Measurements from ENCODE around the gene SCN1B. TPM values are rescaled to one million over a fixed set of nuclear protein-coding genes. Genes with fewer than 3 reads are reported as not detected.

The SCN1B gene
- total RNA-seq, 6 experiments from 2014 or later: 2.6 to 4.9 (median 3.6) TPM

DNA sequence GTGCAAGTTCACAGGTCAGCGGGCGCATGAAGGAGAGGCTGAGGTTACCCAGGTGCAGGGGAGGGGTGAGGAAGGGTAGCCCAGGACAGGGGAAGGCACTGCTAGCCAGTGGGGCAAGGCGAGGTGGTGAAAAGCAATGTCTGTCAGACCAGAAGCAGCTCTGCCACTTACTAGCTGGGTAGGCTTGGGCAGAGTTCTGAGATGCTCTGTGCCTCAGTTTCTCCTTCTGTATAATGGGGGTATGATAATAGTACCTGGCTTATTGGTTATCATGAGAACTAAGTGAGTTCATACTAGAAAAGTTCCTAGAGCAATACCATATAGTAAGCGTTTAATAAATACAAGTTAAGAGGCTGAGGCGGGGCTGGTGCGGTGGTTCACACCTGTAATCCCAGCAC lies 14.3 kb upstream of the SCN1B start:
- Histone ChIP-seq H3K27me3 (no peaks in the 10 kb centered on the region), H3K36me3 (peaks cover 0 to 15% (median 6%) of the 10 kb centered on the region in 4 donors), H3K27ac (no peak overlapping the region), H3K4me3 (no peak overlapping the region), H3K9me3 (no peaks in the 10 kb centered on the region), H3K4me1 (peaks cover 0 to 8% (median 3%) of the 10 kb centered on the region in 4 donors)
- ATAC-seq (no peak), DNase-seq (no peak)
- intact Hi-C loops (cut with DNase I): no loop called here
- 98% methylated on average over 6 of the region's 6 CpGs for WGBS (ENCODE audit: insufficient coverage, low coverage, low lambda C conversion rate, missing lambda C conversion rate)
- no peak for TF ChIP-seq POLR2A (IDR thresholded peaks at IDR 0.05)
- TF ChIP-seq, protein P1, sequence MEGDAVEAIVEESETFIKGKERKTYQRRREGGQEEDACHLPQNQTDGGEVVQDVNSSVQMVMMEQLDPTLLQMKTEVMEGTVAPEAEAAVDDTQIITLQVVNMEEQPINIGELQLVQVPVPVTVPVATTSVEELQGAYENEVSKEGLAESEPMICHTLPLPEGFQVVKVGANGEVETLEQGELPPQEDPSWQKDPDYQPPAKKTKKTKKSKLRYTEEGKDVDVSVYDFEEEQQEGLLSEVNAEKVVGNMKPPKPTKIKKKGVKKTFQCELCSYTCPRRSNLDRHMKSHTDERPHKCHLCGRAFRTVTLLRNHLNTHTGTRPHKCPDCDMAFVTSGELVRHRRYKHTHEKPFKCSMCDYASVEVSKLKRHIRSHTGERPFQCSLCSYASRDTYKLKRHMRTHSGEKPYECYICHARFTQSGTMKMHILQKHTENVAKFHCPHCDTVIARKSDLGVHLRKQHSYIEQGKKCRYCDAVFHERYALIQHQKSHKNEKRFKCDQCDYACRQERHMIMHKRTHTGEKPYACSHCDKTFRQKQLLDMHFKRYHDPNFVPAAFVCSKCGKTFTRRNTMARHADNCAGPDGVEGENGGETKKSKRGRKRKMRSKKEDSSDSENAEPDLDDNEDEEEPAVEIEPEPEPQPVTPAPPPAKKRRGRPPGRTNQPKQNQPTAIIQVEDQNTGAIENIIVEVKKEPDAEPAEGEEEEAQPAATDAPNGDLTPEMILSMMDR (IDR thresholded peaks at IDR 0.05): no peak

DNA sequence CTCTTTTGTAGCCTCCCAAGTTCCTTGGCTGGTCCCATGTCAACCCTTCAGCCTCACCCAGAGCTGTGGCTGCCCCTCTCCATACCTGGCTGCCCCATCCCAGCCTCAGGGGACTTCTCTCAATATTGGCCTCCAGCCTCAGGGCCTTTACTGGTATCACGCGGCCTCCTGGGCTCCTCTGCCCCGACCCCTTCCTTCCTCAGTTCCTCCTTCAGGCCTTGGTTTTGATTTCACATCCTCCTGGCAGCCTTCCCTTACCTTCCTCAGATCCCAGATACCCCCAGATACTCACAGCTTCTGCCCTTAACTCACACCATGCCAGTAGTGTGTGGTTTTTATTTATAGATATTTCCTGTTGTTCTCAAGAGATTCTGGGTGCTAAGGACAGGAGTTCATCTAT lies 12.8 kb upstream of the SCN1B start:
- DNase-seq (no peak), ATAC-seq (peak in 1 of 4 donors; percentile 24)
- intact Hi-C loops (cut with DNase I): no loop called here
- H3K4me3 ChIP-seq: no peak overlapping the region
- 51% methylated on average over 3 of the region's 3 CpGs for WGBS (ENCODE audit: insufficient coverage, low coverage, low lambda C conversion rate, missing lambda C conversion rate)
- H3K27me3 ChIP-seq: no peaks in the 10 kb centered on the region
- H3K27ac ChIP-seq: no peak overlapping the region
- TF ChIP-seq POLR2A (IDR thresholded peaks at IDR 0.05): no peak
- TF ChIP-seq, protein P1 (IDR thresholded peaks at IDR 0.05): no peak
- peaks cover 0 to 8% (median 3%) of the 10 kb centered on the region in 4 donors for H3K4me1 ChIP-seq
- H3K36me3 ChIP-seq: peaks cover 0 to 16% (median 7%) of the 10 kb centered on the region in 4 donors
- no peaks in the 10 kb centered on the region for H3K9me3 ChIP-seq

DNA sequence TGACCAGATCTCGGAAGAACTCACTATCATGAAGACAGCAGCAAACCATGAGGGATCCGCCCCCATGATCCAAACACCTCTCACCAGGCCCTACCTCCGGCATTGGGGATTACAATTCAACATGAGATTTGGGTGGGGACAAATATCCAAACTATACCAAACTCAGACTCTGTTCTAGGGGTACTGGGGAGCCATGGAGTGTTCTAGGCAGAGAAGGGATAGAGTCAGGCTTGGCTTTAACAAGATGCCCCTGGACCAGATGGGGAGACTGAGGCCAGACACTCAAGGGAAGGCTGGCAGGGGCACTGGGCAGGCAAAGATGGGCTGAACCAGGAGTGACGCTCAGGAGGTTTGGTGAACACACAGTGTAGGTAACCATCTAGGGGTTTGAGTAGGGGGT lies 11.9 kb upstream of the SCN1B start:
- ATAC-seq: no peak
- no peak overlapping the region for H3K27ac ChIP-seq

DNA sequence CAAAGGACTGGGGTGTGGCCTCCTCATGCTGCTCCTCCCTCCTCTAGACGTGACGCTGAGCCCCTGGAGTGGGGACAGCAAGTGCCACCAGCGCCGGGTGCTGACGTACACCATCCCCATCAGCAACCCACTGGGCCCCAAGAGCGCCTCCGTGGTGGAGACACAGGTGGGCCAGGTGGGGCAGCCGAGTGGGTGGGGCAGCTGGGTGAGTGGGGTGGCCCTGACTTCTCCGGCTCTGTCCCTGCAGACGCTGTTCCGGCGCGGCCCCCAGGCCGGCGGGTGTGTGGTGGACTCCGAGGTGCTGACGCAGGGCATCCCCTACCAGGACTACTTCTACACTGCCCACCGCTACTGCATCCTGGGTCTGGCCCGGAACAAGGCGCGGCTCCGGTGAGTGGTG lies 11.1 kb upstream of the SCN1B start:
- intact Hi-C loops (cut with DNase I): no loop called here
- DNase-seq: no peak

More for the DNA sequence above, 11.9 kb upstream of the SCN1B start:
- Histone ChIP-seq H3K27me3 (no peaks in the 10 kb centered on the region), H3K36me3 (peaks cover 0 to 16% (median 7%) of the 10 kb centered on the region in 4 donors), H3K4me1 (peaks cover 0 to 4% (median 0%) of the 10 kb centered on the region in 4 donors), H3K4me3 (no peak overlapping the region), H3K9me3 (no peaks in the 10 kb centered on the region)
- DNase-seq: no peak
- intact Hi-C loops (cut with DNase I): no loop called here
- 83% methylated on average over 1 of the region's 4 CpGs for WGBS (ENCODE audit: insufficient coverage, low coverage, low lambda C conversion rate, missing lambda C conversion rate)
- TF ChIP-seq, protein P1 (IDR thresholded peaks at IDR 0.05): no peak
- no peak for TF ChIP-seq POLR2A (IDR thresholded peaks at IDR 0.05)

More for the DNA sequence above, 11.1 kb upstream of the SCN1B start:
- ATAC-seq: no peak
- Histone ChIP-seq H3K27me3 (no peaks in the 10 kb centered on the region), H3K4me1 (no peaks in the 10 kb centered on the region), H3K27ac (no peak overlapping the region), H3K36me3 (peaks cover 0 to 16% (median 9%) of the 10 kb centered on the region in 4 donors), H3K4me3 (no peak overlapping the region), H3K9me3 (no peaks in the 10 kb centered on the region)
- WGBS (ENCODE audit: insufficient coverage, low coverage, low lambda C conversion rate, missing lambda C conversion rate): no CpG with 5 or more reads among the region's 22 CpGs
- TF ChIP-seq, protein P1 (IDR thresholded peaks at IDR 0.05): no peak
- no peak for TF ChIP-seq POLR2A (IDR thresholded peaks at IDR 0.05)
